Kidney tubule cell (primary cell): Measurements from ENCODE around the gene GNS.
"Not testable (repeated sequence)": the region's sequence is repeated elsewhere in the genome, so short reads cannot be mapped to it uniquely, and the experiment has no call there.

Experiments
- DNase-seq: peaks from one replicate; pipeline ENCODE4 v3.0.0-alpha.2; 2018; ENCODE audit warnings: low spot score

The GNS gene

GRCh38 chr12:64779354-64779974, 20.3 kb upstream of the GNS start:
- no peak for DNase-seq

DNA sequence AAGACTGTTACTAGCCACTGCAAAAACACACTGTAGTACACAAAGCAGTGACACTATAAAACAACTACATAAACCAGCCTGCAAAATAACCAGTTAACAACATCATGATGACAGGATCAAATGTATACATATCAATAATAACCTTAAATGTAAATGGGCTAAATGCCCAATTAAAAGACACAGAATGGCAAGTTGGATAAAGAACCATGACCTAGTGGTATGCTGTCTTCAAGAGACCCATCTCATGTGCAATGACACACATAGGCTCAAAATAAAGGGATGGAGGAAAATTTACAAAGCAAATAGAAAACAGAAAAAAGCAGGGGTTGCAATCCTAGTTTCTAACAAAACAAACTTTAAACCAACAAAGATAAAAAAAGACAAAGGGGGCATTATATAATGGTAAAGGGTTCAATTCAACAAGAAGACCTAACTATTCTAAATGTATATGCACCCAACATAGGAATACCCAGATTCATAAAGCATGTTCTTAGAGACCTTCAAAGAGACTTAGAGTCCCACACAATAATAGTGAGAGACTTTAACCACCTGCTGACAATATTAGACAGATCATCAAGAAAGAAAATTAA, 16.0 kb upstream of the GNS start:
- not testable (repeated sequence) for DNase-seq

DNA sequence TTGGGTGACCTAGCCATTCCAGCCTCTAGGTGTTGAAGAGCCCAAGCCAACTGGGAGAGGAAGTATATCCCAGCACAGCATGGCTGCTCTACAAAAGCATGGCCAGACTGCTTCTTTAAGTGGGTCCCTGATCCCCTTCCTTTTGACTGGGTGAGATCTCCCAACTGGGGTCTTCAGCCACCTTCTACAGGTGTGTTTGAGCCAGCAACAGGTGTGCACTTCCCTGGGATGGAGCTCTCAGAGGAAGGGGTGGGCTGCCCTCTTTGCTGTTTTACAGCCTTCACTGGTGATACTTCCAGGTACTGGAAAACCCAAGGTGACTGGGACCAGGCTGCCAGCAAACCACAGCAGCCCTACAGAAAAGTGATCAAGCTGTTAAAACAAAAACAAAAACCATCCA, 14.2 kb upstream of the GNS start:
- DNase-seq: no peak

GRCh38 chr12:64767495-64767894, 8.3 kb upstream of the GNS start:
- no peak for DNase-seq

GRCh38 chr12:64760808-64761573, 1.8 kb upstream of the GNS start:
- DNase-seq: no peak

- DNase-seq: no peak
Measured at GRCh38 chr12:64757771-64758170, 1.4 kb downstream of the GNS start.

DNA sequence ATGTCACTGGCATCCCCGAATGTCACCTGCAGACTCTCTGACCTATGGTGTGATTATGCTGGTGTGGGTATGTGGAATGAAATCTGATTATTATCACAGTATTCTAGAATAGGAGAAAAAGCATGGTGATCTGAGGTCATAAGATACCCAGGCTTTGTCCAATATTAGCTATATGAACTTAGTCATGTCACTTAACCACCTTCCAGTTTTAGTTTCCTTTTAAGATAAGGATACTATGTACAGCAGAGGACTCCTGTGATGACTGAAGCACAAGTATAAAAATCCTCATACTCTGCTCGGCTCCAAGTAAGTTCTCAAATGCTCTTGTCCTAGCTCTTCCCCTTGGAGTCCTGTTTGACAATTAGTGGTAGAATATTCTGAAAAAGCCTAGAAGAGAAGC, 2.8 kb downstream of the GNS start:
- DNase-seq: no peak

DNA sequence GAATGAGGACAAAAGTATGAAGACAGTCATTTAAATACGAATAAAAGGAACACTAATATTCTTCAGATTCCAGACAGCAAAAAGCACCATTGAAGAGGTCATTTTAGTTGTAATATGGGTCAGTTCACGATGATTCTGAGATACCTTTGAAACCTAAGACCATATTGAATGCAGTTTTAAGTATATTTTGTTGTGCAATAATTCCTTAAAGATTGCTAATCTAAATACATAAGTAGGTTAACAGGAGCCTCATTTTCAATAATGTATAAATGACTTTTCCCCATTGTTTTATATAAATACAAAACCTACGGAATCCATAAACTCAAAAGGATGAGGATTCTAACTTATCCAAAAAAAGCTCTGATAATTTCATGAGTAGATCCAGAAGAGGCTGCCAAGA, 5.8 kb downstream of the GNS start:
- DNase-seq: no peak

DNA sequence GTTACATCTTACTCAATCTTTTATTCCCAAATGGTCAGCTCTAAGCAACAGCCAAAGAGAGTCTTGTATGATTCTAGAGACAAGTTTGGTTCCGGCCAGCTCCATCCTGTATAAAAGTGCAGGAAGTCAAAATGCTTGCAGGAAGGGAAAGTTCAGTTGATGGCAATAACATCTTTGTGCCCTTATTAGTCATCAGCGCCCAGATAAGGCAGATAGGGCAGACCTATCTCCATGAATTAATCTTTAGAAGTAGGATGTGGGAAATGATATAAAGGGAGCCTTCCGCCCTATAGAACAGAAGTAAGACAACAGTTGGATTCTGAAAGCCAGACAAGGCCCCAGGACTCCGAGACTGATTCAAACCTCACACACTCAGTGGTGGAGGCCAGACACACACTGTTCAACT, 6.4 kb downstream of the GNS start:
- no peak for DNase-seq

DNA sequence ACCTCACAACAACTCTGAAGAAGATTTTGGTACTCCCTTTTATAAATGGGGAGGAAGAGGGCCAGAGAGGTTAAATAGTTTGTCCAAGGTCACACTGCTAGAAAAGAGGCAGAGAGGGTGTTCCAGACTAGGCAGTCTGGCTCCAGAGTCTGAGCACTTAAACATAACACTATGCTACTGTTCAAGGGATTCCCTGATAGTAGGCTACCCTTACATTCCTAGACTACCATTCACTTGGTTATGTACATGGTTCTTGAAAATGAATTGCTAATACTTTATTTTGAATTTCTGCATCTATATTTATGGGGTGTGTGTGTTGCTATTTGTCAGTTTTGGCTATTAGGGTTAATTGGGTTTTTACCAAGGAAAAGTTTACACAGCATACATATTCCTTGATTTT, 7.2 kb downstream of the GNS start:
- no peak for DNase-seq

- DNase-seq: no peak
Measured at GRCh38 chr12:64749461-64750200, 9.6 kb downstream of the GNS start.

DNA sequence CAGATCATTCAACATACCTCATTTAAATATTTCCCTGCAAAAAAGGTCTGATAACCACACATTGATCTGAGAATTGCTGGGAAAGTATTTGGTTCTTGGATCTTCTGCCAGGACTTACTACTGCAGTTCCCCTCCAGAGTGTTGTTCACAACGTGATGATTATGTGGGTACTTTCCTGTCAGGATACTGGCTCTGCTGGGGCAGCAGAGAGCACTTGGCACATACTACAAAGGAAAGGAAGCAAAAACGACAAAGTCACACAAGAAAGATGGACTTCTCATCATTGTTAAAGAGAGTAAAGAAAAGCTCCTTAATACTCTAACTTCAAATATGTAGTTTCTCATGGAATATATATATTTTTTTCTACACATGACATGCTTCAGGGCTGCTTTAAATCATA, 11.5 kb downstream of the GNS start:
- DNase-seq: no peak

DNA sequence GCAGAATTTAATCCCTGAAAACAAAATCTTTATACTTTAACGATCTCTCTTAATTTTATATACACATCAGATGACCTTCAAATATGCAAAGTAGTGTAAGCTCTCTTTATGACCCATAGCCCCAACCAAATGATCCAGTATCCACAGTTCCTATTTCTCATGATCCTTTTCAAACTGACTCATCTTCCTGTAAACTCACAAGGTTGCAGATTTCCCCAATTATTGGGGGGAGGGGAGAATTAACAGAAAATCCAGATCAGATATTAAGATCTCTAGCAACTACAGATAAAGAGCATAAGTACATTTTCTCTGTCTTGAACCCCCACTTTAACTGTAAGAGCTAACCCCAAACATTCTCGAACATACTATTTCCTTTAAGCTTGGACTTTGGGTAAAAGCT, 12.5 kb downstream of the GNS start:
- DNase-seq: peak; percentile 42

DNA sequence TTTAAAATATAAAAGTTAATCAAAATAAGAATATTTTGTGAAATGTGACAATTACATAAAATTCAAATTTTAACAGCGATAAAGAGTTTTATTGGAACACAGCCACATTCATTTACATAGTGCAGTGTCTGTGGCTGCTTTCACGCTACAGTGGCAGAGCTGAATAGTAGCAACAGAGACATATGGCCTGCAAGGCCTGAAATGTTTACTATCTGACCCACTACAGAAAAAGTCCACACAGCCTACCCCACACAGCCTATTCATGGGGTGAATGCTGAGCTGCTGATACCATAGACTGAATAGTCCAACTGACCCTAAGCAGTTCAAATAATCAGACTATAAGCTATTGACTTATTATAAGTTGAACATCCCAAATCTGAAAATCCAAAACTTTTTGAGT, 13.2 kb downstream of the GNS start:
- no peak for DNase-seq

- DNase-seq: no peak
Measured at GRCh38 chr12:64745259-64745807, 13.9 kb downstream of the GNS start.

- peak; percentile 46 for DNase-seq
Measured at GRCh38 chr12:64744422-64745258, 14.6 kb downstream of the GNS start.

DNA sequence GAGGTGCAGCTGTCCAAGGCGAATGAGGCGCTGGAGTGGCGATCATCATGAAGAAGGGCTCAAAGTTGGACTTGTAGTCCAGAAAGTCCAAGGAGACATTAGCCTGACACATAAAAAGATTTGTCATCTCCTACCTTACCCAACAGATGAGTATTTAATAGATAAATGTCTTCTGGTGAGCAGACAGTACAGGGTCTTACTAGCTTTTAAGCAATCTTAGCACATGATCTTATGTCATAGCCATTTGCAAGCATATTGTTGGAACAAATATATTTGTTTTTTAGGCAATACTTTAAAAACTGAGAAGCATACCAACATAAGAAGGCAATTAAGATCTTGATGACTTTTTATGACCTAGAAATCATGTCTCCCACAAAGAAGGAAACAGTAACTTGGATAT, 16.0 kb downstream of the GNS start:
- DNase-seq: no peak

- no peak for DNase-seq
Measured at GRCh38 chr12:64742416-64742815, 16.8 kb downstream of the GNS start.

GRCh38 chr12:64740646-64741045, 18.6 kb downstream of the GNS start:
- DNase-seq: no peak

GRCh38 chr12:64739778-64740177, 19.4 kb downstream of the GNS start:
- peak; percentile 54 for DNase-seq

DNA sequence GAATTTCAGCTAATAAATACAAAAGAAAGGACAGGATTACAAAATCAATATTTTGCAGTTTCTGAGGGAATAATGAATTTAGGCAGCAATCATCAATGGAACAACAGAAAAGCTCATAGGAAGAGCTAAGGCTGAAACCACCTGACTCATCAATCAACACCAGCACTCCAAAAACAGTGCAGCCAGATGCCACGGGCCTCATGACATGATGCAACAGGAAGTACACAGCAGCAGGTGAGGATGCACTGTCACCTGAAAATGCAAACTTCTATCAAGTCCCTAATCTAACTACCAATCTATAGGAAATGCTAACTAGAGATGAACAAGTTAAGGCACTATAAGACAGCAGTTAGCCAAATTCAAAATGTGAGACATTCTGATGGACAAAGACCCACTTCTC, 21.7 kb downstream of the GNS start:
- peak; percentile 43 for DNase-seq

GRCh38 chr12:64736771-64737170, 22.4 kb downstream of the GNS start:
- no peak for DNase-seq
